Measurements from ENCODE around the gene KRTAP19-4. TPM values are rescaled to one million over a fixed set of nuclear protein-coding genes. Genes with fewer than 3 reads are reported as not detected.

Gene KRTAP19-4, protein sequence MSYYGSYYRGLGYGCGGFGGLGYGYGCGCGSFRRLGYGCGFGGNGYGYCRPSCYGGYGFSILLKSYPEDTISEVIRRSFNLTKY
- total RNA-seq: not detected in 2 replicates

DNA sequence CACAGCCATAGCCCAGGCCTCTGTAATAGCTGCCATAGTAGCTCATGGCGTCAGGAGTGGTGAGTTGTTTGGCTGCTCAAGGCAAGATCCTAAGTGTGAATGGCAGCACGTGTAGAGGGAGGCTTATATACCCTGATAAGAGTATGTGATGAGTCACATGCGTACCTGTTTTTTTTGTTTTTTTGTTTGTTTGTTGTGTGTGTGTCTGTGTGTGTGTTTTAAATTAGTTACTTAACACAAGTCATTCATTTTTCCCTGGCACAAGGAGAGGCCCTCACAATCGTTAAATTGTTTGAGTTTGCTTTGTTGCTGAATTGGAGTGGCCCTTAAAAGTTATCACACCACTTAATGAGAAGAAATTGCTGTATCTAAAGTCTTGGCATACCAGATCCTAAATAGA, at the start of gene KRTAP19-4:
Gene KRTAP19-4 (minus strand): TSS at position 101 of the 400 bp plus-strand sequence. CDS start 55 bp downstream, at position 46.
- intact Hi-C loops (cut with micrococcal nuclease): no loop called here

GRCh38 chr21:30541764-30542163, 44.8 kb upstream of the KRTAP19-4 start, which contains the start of gene KRTAP19-6:
TSS of gene KRTAP19-6 (minus strand) at chr21:30541864. CDS start at chr21:30541833, 31 bp downstream.
- intact Hi-C loops (cut with micrococcal nuclease): no loop called here

DNA sequence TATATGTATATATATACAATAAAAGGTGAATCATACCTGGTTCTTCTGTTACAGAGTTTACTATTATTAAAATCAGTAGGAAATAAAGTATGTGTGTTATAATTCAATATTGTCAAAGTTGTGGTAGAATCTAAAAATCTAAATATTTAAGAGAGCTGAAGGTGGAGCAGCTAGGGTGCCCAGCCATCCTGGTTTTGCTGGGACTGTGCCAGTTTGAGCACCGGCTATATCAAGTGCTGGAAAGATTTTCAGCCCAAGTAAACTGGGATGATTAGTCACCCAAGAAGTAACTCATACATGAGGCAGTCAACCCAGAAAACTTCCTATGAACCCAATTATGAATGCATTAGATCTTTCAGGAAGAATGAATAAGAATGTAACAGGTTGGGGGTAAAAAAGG, 21.9 kb upstream of the KRTAP19-4 start:
- intact Hi-C loops (cut with micrococcal nuclease): no loop called here

GRCh38 chr21:30515681-30516080, 18.7 kb upstream of the KRTAP19-4 start:
- intact Hi-C loops (cut with micrococcal nuclease): no loop called here

DNA sequence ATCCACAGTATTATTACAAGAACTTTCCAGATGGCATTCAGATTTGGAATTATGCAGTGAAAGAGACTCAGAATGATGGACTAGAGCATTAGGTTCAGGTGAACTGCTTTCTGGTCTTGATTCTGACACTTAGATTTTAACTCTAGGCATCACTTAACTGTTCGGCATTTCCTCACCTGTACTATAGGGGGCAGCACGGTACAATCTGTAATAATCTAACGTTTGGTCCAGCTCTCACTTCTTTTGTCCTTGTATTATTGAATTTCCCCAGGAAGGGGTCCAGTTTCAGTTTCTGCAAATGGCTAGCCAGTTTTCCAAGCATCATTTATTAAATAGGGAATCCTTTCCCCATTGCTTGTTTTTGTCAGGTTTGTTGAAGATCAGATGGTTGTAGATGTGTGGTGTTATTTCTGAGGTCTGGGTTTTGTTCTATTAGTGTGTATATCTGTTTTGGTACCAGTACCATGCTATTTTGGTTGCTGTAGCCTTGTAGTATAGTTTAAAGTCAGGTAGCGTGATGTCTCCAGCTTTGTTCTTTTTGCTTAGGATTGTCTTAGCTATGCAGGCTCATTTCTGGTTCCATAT, 8.7 kb upstream of the KRTAP19-4 start:
- intact Hi-C loops (cut with micrococcal nuclease): loop anchor here (2.0 kb wide), 1 partner anchor 581 kb away; no protein-coding TSS in a partner anchor

DNA sequence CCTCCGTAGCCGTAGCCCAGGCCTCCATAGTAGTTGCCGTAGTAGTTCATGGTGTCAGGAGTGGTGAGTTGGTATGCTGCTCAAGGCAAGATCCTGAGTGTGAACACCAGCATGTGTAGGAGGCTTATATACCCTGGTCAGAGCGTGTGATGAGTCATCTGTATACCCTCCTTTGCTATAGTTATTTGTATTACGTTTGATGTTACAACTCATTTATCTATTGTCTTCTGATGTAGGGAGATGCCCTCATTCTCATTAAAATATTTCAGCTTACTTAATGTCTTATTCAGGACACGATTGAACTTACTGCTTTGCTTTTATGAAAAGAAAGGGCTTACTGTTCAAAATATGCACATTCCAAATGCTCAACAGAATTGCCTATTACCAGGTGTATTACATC, 5.1 kb upstream of the KRTAP19-4 start, which contains the start of gene KRTAP19-5:
Gene KRTAP19-5 (minus strand): TSS at position 101 of the 400 bp plus-strand sequence. CDS start 51 bp downstream, at position 50.
- intact Hi-C loops (cut with micrococcal nuclease): no loop called here

DNA sequence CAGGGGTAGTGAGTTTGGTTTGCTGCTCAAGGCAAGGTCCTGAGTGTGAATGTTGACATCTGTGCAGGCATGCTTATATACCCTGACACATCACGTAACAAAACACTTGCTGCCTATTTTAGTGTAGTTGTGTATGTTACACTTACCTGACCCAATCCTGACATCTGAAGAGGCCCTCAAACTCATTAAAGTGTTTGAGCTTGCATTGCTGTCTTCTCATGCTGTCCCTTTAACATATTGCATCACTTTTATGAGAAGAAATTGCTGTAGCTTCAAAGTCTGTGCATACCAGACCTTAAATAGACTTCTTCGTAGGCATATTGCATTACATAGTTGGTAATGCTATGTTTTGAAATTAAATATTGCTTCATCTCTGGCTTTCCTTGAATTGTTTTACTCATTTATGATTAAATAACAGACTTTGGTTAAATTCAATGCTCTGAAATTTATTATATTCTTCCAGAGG, 5.0 kb downstream of the KRTAP19-4 start, which contains the start of gene KRTAP19-3:
Gene KRTAP19-3 (minus strand): TSS at position 51 of the 466 bp plus-strand sequence. CDS start 56 bp downstream, outside the sequence.
- intact Hi-C loops (cut with micrococcal nuclease): no loop called here

DNA sequence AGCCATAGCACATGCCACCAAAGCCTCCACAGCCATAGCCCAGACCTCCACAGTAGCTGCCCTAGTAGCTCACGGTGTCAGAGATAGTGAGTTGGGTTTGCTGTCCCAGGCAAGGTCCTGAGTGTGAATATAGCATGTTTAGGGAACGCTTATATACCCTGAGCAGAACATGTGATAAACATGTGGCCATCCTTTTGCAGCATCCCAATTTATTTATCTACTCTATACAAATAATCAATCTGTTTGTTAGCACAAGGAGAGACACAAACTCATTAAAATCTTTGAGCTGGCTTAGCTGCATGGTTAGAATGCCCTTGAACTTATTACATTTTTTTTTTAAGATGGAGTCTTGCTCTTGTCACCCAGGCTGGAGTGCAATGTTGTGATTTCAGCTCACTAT, 9.6 kb downstream of the KRTAP19-4 start, which contains the start of gene KRTAP19-2:
Gene KRTAP19-2 (minus strand): TSS at position 101 of the 400 bp plus-strand sequence. CDS start 88 bp downstream, at position 13.
- intact Hi-C loops (cut with micrococcal nuclease): no loop called here

DNA sequence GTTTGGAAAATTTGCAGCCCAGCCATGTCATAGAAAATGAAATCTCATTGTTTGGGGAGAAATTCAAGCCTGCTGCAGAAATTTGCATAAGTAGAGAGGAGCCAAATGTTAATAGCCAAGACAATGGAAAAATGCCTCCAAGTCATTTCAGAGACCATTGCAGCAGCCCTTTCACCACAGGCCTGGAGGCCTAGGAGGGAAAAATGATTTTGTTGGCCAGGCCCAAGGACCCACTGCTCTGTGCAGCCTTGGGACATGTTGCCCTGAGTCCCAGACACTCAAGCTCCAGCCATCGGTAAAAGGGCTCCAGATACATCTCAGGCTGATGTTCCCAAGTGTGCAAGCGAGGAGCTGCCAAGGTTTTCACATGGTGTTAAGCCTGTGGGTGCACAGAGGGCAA, 10.8 kb downstream of the KRTAP19-4 start:
- intact Hi-C loops (cut with micrococcal nuclease): no loop called here

GRCh38 chr21:30482130-30482529, 14.8 kb downstream of the KRTAP19-4 start:
- intact Hi-C loops (cut with micrococcal nuclease): no loop called here

DNA sequence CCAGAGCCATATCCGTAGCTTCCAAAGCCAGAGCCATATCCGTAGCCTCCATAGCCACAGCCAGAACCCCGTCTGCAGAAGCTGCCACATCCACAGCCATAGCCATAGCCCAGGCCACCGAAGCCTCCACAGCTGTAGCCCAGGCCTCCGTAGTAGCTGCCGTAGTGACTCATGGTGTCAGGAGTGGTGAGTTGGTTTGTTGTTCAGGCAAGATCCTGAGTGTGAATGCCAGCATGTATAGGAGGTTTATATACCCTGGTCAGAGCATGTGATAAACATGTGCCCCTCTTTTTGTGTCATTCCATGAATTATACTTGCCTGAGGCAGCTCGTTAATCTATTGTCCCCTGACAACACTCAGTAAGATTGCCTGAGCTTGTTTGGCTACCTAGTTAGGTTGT, 16.8 kb downstream of the KRTAP19-4 start, which contains the start of gene KRTAP19-1:
Gene KRTAP19-1 (minus strand): TSS at position 223 of the 400 bp plus-strand sequence. CDS start 50 bp downstream, at position 173.
- intact Hi-C loops (cut with micrococcal nuclease): no loop called here

GRCh38 chr21:30479259-30479658, 17.7 kb downstream of the KRTAP19-4 start:
- intact Hi-C loops (cut with micrococcal nuclease): no loop called here

DNA sequence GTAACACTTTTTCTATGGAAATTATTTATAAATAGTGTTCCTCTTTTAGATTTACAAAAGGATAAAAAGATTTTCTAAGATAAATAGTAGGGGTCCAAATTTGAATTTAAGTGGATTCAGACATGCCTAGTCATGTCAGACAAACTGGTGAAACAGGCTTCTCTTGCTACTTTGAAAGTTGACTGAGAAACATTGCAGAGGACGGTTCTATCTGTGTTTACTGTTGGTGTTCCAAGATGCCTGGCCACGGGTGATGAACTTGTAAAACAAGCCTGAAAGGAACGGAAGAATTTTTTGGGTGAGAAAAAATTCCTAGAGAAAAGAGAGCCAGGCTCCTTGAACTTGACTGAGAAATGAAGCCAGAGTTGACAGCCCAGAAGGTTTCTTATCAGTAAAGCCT, 19.0 kb downstream of the KRTAP19-4 start:
- intact Hi-C loops (cut with micrococcal nuclease): no loop called here

DNA sequence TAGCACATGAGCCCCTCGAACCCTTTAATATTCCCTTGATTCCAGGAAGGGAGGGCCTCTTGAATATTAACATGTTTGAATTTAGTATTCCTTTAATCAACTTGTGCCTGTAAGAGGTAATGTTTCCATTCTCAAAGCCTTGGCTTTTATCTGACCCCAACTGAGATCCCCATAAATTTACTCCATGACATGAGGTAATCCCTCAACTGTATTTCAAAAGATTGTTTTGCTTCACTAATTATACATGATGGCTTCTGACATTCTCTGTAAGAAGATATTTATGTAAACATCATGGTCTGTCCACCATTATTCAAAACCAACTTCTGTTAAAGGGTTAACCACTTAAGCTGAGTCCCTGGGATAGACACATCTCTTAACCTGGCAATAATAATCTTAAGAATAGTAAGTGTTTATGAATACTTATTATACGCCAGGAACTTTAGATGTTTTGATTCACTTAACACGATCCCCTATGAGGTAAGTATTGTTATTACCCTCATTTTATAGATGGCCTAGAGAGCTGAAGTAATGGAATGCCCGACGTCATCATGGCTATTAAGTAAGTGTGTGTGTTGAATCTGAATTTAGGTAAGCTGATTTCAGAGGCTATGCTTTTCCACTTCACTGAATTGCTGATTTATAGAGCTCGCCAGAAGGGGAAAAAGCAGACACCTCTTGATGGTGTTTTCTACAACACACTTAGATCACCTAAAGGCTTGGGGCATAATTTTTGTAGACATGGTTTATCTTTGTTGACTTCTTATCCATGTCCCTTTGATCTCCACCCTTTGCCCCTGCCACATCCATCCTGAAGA, 27.9 kb downstream of the KRTAP19-4 start:
- intact Hi-C loops (cut with micrococcal nuclease): no loop called here

GRCh38 chr21:30463713-30464112, 33.3 kb downstream of the KRTAP19-4 start:
- intact Hi-C loops (cut with micrococcal nuclease): no loop called here

DNA sequence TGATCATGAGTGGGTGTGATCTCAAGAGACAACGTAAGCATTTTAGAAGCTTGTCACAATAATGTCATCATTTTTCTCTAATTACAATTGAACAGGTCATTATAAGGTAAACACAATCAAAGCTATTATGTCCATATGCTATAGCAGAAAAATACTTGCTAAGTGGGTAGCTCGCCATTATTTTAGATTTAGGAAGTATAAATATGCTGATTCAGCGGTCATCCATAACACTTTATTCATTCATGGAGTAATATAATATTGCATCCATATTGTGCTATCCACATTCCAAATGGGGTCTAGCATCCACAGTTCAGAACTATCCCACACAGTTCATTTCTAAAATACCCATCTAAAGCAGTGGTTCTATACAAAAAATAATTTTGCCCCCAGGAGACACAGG, 48.5 kb downstream of the KRTAP19-4 start:
- intact Hi-C loops (cut with micrococcal nuclease): no loop called here

GRCh38 chr21:30447056-30447455, 49.9 kb downstream of the KRTAP19-4 start:
- intact Hi-C loops (cut with micrococcal nuclease): no loop called here

Other genes with a start within 250 kb of the KRTAP19-4 start
- not detected in 2 replicates for gene KRTAP24-1, start 214.2 kb downstream of the KRTAP19-4 start, total RNA-seq
- gene KRTAP25-1, start 207.7 kb downstream of the KRTAP19-4 start, total RNA-seq: not detected in 2 replicates
- gene KRTAP26-1, start 176.8 kb downstream of the KRTAP19-4 start, total RNA-seq: not detected in 2 replicates
- gene KRTAP27-1, start 159.5 kb downstream of the KRTAP19-4 start, total RNA-seq: not detected in 2 replicates
- not detected in 2 replicates for gene KRTAP23-1, start 148.6 kb downstream of the KRTAP19-4 start, total RNA-seq
- not detected in 2 replicates for gene KRTAP13-2, start 124.9 kb downstream of the KRTAP19-4 start, total RNA-seq
- not detected in 2 replicates for gene KRTAP13-1, start 101.1 kb downstream of the KRTAP19-4 start, total RNA-seq
- not detected in 2 replicates for gene KRTAP13-3, start 71.2 kb downstream of the KRTAP19-4 start, total RNA-seq
- gene KRTAP13-4, start 66.9 kb downstream of the KRTAP19-4 start, total RNA-seq: not detected in 2 replicates
- not detected in 2 replicates for gene KRTAP15-1, start 56.9 kb downstream of the KRTAP19-4 start, total RNA-seq
- gene KRTAP19-1, start 16.8 kb downstream of the KRTAP19-4 start, total RNA-seq: not detected in 2 replicates
- gene KRTAP19-2, start 9.7 kb downstream of the KRTAP19-4 start, total RNA-seq: not detected in 2 replicates
- gene KRTAP19-3, start 5.2 kb downstream of the KRTAP19-4 start, total RNA-seq: not detected in 2 replicates
- gene KRTAP19-5, start 5.0 kb upstream of the KRTAP19-4 start, total RNA-seq: not detected in 2 replicates
- gene KRTAP19-6, start 44.7 kb upstream of the KRTAP19-4 start, total RNA-seq: not detected in 2 replicates
- gene KRTAP19-7, start 64.1 kb upstream of the KRTAP19-4 start, total RNA-seq: not detected in 2 replicates
- gene KRTAP22-2, start 93.2 kb upstream of the KRTAP19-4 start, total RNA-seq: not detected in 2 replicates
- gene KRTAP6-3, start 95.3 kb upstream of the KRTAP19-4 start, total RNA-seq: not detected in 2 replicates
- gene KRTAP6-2, start 101.7 kb upstream of the KRTAP19-4 start, total RNA-seq: not detected in 2 replicates
- gene KRTAP22-1, start 103.9 kb upstream of the KRTAP19-4 start, total RNA-seq: not detected in 2 replicates
- gene KRTAP6-1, start 116.8 kb upstream of the KRTAP19-4 start, total RNA-seq: not detected in 2 replicates
- gene KRTAP20-1, start 119.3 kb upstream of the KRTAP19-4 start, total RNA-seq: not detected in 2 replicates
- gene KRTAP20-4, start 123.5 kb upstream of the KRTAP19-4 start, total RNA-seq: not detected in 2 replicates
- not detected in 2 replicates for gene KRTAP20-2, start 138.0 kb upstream of the KRTAP19-4 start, total RNA-seq
- gene KRTAP20-3, start 145.7 kb upstream of the KRTAP19-4 start, total RNA-seq: not detected in 2 replicates
- not detected in 2 replicates for gene KRTAP21-3, start 221.6 kb upstream of the KRTAP19-4 start, total RNA-seq